Left kidney (tissue), 2 donors: Measurements from ENCODE around the gene PLIN4. TPM values are rescaled to one million over a fixed set of nuclear protein-coding genes. Genes with fewer than 3 reads are reported as not detected.

Experiments used
- DNase-seq: peaks from one replicate; pipeline ENCODE4 v3.0.0-alpha.2; 2013
- polyA plus RNA-seq: library from polyadenylated mRNA; unstranded; fragments of 120-200 nt; gene quantifications from one replicate; pipeline ENCODE4 v1.2.1, GENCODE V29; 2013; ENCODE audit not compliant: insufficient read length

The PLIN4 gene
- polyA plus RNA-seq, 1 donor: 1.3 TPM

DNA sequence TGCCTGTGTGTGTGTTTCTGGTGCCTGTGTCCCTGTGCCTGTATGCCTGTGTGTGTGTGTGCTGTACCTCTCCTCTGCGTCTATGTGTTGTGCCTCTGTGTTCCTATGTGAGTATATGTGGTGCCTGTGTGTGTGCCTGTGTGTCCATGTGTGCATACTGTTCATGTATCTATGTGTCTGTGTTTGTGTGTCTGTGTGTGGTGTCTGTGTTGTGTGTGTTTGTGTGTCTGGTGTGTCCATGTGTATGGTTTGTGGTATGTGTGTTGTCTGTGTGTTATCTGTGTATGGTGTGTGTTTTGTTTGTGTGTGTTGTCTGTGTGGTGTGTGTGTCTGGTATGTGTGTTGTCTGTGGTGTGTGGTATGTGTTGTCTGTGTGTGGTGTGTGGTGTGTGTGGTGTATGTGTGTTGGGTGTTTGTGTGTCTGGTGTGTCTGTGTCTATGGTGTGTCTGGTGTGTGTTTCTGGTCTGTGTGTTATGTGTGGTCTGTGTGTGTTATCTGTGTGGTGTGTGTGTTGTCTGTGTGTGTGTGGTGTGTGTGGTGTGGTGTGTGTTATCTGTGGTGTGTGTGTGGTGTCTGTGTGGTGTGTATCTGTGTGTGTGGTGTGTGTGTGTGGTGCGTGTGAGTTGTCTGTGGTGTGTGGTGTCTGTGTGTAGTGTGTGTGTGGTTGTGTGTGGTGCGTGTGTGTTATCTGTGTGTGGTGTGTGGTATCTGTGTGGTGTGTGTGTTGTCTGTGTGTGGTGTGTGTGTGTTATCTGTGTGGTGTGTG lies 25.8 kb downstream of the PLIN4 start:
- no peak for DNase-seq

DNA sequence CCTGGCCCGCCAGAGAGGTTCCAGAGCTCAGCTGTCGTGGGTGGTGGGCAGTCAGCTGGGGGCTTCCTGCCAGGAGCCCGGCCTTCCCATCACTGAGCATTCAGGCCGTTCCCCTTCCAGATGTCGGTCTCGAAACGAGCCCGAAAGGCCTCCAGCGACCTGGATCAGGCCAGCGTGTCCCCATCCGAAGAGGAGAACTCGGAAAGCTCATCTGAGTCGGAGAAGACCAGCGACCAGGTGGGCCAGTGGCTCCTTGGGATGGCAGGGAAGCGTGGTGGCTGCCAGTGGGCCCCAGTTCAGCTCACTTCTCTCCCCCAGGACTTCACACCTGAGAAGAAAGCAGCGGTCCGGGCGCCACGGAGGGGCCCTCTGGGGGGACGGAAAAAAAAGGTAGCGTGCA lies 26.8 kb downstream of the PLIN4 start:
- DNase-seq: no peak

DNA sequence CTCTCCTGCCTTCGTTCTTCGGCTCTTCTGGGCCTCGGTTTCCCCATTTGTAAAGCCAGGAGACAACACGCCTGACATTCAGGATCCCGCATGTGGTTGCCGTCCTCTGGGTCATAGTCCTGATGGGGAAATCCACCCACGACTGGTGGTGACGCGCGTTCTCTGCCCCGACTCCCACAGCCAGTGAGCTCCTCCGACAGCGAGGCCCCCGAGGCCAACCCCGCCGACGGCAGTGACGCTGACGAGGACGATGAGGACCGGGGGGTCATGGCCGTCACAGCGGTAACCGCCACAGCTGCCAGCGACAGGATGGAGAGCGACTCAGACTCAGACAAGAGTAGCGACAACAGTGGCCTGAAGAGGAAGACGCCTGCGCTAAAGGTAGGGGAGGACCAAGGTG lies 29.8 kb downstream of the PLIN4 start:
- DNase-seq: no peak

- DNase-seq: no peak
Measured at GRCh38 chr19:4487572-4487971, 30.7 kb downstream of the PLIN4 start.

GRCh38 chr19:4483385-4483784 lies 34.9 kb downstream of the PLIN4 start:
- no peak for DNase-seq

- DNase-seq: no peak
Measured at GRCh38 chr19:4482721-4483364, 35.4 kb downstream of the PLIN4 start.

- no peak for DNase-seq
Measured at GRCh38 chr19:4477034-4477801, 41.1 kb downstream of the PLIN4 start.

DNA sequence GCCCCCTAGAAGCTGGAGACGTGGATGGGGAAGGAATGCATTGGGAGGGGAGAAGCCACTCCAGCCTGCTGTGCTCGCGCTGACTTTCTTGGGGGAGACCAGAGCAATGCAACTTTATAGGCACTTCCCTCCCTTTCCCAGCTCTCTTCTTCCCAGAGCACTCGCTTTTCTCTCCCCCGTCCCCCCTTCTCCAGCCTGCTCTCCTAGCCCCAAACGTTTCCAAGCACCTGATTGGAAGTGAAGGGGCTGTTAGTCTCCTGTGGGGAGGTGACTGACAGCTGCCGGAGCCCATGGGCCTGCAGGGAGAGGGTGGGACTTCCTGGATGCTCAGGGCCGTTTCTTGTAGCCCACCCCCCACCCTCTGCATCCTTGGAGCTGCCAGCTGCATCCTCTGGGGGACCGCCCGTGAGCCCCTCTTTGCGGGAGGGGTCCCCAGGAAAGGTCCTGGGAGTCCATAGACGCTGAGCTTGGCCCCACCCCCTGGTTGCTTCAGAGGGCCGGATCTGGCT lies 43.7 kb downstream of the PLIN4 start:
- peak; percentile 52 for DNase-seq

GRCh38 chr19:4473763-4474513 lies 44.3 kb downstream of the PLIN4 start:
- no peak for DNase-seq

DNA sequence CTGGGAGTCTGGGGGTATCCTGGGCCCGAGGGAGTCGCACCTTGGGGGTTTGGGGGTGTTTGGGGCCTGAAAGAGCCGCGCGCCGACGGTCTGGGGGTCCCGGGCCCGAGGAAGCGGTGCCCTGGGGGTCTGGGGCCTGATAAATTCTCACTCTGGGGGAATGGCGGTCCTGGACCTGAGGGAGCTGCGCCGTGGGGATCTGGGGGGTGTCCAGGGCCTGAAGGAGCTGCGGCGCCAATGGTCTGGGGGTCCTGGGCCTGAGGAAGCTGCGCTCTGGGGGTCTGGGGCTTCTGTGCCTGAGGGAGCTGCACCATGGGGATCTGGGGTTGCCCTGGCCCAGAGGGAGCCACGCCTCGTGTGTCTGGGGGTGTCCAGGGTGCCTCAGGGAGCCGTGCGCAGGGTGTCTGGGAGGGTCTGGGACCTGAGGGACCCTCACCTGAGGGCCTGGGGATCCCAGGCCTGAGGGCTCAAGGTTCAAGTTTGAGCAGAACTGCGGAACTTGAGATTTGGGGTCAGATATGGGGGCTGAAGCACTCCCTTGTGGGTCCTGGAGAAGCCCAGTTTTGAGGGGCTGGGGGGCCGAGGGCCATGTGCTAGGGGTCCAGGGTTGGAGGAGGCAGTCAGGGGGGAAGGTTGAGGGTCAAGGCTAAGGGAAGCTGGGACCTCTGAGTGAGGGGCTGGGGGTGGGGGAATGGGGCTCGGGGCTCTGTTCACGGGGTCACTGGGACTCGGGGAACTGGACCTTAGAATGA lies 45.1 kb downstream of the PLIN4 start:
- no peak for DNase-seq

DNA sequence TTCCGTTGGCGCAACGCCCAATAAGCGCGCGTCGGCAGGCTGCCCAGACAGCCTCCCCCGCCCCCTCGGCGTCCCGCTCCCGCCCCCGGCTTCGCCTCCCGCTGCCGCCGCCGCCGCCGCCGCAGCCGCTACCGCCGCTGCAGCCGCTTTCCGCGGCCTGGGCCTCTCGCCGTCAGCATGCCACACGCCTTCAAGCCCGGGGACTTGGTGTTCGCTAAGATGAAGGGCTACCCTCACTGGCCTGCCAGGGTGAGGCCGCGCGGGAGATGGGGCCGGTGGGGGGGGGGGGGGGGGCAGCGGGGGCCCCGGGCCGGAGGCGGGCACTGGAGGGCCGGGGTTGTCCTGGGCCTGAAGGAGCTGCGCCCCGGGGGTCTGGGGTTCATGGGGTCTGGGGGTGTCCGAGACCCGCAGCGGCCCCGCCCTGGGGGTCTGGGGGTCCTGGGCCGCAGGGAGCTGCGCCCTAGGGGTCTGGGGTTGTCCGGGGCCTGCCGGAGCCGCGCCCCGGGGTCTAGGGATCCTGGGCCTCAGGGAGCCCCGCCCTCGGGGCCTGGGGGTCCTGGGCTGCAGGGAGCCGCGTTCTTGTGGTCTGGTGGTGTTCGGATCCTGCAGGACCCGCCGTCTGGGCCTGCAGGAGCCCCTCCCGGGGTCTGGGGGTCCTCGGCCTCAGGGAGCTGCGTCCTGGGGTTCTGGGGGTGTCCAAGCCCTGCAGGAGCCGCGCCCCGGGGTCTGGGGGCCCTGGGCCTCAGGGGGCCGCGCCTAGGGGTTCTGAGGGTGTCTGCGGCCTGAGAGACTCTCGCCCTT lies 45.9 kb downstream of the PLIN4 start, which contains the start of gene HDGFL2:
Gene HDGFL2 (plus strand): TSS at position 124 of the 801 bp plus-strand sequence. CDS start 54 bp downstream, at position 178.
- DNase-seq: no peak

- DNase-seq: peak; percentile 100
Measured at GRCh38 chr19:4471403-4472173, 46.7 kb downstream of the PLIN4 start.

DNA sequence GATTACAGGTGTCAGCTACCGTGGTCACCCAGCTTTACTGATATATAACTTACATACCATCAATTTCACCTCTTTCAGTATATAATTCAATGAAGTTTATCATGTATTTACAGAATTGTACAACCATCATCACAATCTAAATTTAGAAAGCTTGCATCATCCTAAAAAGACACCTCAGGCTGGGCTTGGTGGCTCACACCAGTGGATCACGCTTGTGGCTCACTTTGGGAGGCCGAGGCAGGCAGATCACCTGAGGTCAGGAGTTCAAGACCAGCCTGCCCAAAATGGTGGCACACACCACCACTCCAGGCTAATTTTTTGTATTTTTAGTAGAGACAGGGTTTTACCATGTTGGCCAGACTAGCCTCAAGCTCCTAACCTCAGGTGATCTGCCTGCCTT lies 50.5 kb downstream of the PLIN4 start:
- no peak for DNase-seq

DNA sequence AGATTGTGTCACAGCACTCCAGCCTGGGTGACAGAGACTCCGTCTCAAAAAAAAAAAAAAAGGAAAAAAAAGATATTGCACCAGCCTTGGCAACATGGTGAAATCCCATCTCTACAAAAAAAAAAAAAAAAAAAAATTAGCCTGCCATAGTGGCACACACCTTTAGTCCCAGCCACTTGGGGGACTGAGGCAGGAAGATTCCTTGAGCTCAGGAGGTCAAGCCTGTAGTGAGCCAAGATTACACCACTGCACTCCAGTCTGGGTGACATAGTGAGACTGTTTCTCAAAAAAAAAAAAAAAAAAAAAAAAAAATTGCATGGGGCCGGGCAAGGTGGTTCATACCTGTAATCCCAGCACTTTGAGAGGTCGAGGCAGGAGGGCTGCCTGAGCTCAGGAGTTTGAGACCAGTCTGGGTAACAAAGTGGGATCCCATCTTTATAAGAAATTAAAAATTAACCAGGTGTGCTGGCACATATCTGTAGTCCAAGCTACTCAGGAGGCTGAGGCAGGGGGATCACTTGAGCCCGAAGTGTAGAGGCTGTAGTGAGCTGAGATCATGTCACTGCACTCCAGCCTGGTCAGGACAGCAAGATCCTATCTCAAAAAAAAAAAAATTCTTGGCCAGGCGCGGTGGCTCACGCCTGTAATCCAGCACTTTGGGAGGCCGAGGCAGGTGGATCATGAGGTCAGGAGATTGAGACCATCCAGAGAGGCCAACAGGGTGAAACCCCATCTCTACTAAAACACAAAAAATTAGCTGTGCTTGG lies 53.3 kb downstream of the PLIN4 start:
- no peak for DNase-seq

- DNase-seq: peak; percentile 96
Measured at GRCh38 chr19:4457654-4458395, 60.5 kb downstream of the PLIN4 start, which contains the start of gene UBXN6. UBXN6 (minus strand) TSS chr19:4457794; CDS start chr19:4457697, 97 bp downstream.

DNA sequence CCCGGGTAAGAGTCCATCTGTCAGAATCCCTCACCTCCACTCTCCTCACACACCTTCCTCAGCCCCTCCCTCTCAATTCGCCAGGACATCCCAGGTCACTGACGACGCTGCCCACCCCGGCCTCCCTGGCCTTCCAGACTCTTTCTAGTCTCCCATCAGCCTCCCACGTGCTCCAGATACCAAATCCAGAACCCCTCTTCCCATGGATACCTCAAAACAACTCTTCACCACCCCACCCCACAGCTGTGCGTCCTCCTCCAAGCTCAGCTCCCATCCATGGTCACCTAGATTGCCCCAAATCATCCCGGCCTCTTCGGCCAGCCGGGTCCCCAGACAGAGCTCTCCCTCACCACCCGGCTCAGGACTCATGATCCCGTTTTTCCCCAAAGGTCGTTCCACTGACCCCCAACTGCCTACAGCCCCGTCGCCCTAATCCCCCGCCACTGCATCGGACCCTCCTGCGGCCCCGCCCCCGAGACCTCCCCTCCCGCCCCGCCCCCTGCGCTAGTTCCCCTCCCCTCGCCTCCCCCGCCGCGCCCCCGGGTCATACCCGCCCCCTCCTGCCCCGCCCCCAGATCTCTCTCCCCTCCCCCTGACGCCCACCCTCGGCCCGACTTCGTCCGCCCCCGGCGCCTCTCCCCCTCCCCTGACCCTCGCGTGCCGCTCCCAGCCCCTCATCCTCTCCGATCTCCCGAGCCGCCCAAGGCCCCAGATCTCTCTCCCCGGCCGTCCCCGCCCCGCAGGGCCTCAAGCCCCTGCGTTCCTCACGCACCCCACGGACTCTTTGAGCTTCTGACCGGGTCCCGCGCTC lies 61.2 kb downstream of the PLIN4 start:
- DNase-seq: no peak

- DNase-seq: no peak
Measured at GRCh38 chr19:4456476-4456842, 61.8 kb downstream of the PLIN4 start.
